ENCODE data around the gene ABHD5.

ABHD5 gene

GRCh38 chr3:43692971-43693370 lies 2.2 kb downstream of the ABHD5 start:
- Histone ChIP-seq H3K9me2 (replicated peaks; ENCODE audit: control insufficient read depth, low read length) (no peaks in the 10 kb centered on the region), H3K27me3 (ENCODE audit: control insufficient read depth, low read length) (peaks cover 8% of the 10 kb centered on the region; the same call in 1 of the 2 replicates), H4K20me1 (ENCODE audit: control insufficient read depth, insufficient read depth, low read depth, low read length) (no peaks in the 10 kb centered on the region), H3K9me3 (ENCODE audit: control insufficient read depth, insufficient read depth, low read length) (no peaks in the 10 kb centered on the region), H3K4me2 (ENCODE audit: low read length) (peak overlapping the region; percentile 98), H3F3A (ENCODE audit: control insufficient read depth, insufficient read depth) (peaks cover 3% of the 10 kb centered on the region), H3K4me3 (ENCODE audit: low read length) (peak overlapping the region; percentile 85), H3K36me3 (ENCODE audit: control insufficient read depth, low read length) (no peaks in the 10 kb centered on the region), H3K79me2 (ENCODE audit: control insufficient read depth, low read length) (peaks cover 61% of the 10 kb centered on the region), H3K4me1 (ENCODE audit: control insufficient read depth, low read length) (peaks cover 26% of the 10 kb centered on the region), H3K27ac (ENCODE audit: low read depth, low read length) (no peak overlapping the region)
- no peak for TF ChIP-seq EZH2phosphoT487 (IDR thresholded peaks at IDR 0.05; ENCODE audit: borderline replicate concordance, low read length)
- no peak for TF ChIP-seq CTCF (IDR thresholded peaks at IDR 0.05; ENCODE audit: low read depth, low read length, poor library complexity, severe bottlenecking)

- TF ChIP-seq CTCF (IDR thresholded peaks at IDR 0.05; ENCODE audit: low read depth, low read length, poor library complexity, severe bottlenecking) = no peak
- no peak for TF ChIP-seq EZH2phosphoT487 (IDR thresholded peaks at IDR 0.05; ENCODE audit: borderline replicate concordance, low read length)
- Histone ChIP-seq H3K4me3 (ENCODE audit: low read length) (no peak overlapping the region), H3K79me2 (ENCODE audit: control insufficient read depth, low read length) (peaks cover 67% of the 10 kb centered on the region), H3K27me3 (ENCODE audit: control insufficient read depth, low read length) (peaks cover 8% of the 10 kb centered on the region; the same call in 1 of the 2 replicates), H3K4me1 (ENCODE audit: control insufficient read depth, low read length) (peaks cover 26% of the 10 kb centered on the region), H3K9me2 (replicated peaks; ENCODE audit: control insufficient read depth, low read length) (no peaks in the 10 kb centered on the region), H3K27ac (ENCODE audit: low read depth, low read length) (no peak overlapping the region), H3K9me3 (ENCODE audit: control insufficient read depth, insufficient read depth, low read length) (no peaks in the 10 kb centered on the region), H3F3A (ENCODE audit: control insufficient read depth, insufficient read depth) (peaks cover 3% of the 10 kb centered on the region), H3K4me2 (ENCODE audit: low read length) (no peak overlapping the region), H4K20me1 (ENCODE audit: control insufficient read depth, insufficient read depth, low read depth, low read length) (no peaks in the 10 kb centered on the region), H3K36me3 (ENCODE audit: control insufficient read depth, low read length) (no peaks in the 10 kb centered on the region)
Measured at GRCh38 chr3:43693594-43693993, 2.9 kb downstream of the ABHD5 start.

GRCh38 chr3:43695443-43695842 lies 4.7 kb downstream of the ABHD5 start:
- H3K36me3 ChIP-seq (ENCODE audit: control insufficient read depth, low read length) = 0 out of 2 replicates have a peak, but pooled peaks cover 4% of the 10 kb centered on the region
- no peak overlapping the region for H3K4me2 ChIP-seq (ENCODE audit: low read length)
- H3K27me3 ChIP-seq (ENCODE audit: control insufficient read depth, low read length) = peaks cover under 1% of the 10 kb centered on the region; the same call in 1 of the 2 replicates
- H4K20me1 ChIP-seq (ENCODE audit: control insufficient read depth, insufficient read depth, low read depth, low read length) = no peaks in the 10 kb centered on the region
- H3K4me1 ChIP-seq (ENCODE audit: control insufficient read depth, low read length) = peaks cover 18% of the 10 kb centered on the region
- H3K4me3 ChIP-seq (ENCODE audit: low read length) = no peak overlapping the region
- no peak overlapping the region for H3K27ac ChIP-seq (ENCODE audit: low read depth, low read length)
- H3K9me3 ChIP-seq (ENCODE audit: control insufficient read depth, insufficient read depth, low read length) = no peaks in the 10 kb centered on the region
- no peaks in the 10 kb centered on the region for H3K9me2 ChIP-seq (replicated peaks; ENCODE audit: control insufficient read depth, low read length)
- H3F3A ChIP-seq (ENCODE audit: control insufficient read depth, insufficient read depth) = no peaks in the 10 kb centered on the region
- no peak for TF ChIP-seq CTCF (IDR thresholded peaks at IDR 0.05; ENCODE audit: low read depth, low read length, poor library complexity, severe bottlenecking)
- peaks cover 74% of the 10 kb centered on the region for H3K79me2 ChIP-seq (ENCODE audit: control insufficient read depth, low read length)
